OCI-LY1 (cell line): Measurements from ENCODE around the gene FBXW11.

Experiments
- CTCF ChIP-seq: fragments of 200-600 bp; sonication (generic), shearing (Covaris generic); IDR thresholded peaks from 2 replicates; pipeline ENCODE4 v1.5.1; 2017; ENCODE audit warnings: mild to moderate bottlenecking, antibody characterized with exemption, low read length, moderate library complexity, mixed read lengths
- EZH2 ChIP-seq: fragments of 200-600 bp; sonication (generic), shearing (Covaris generic); IDR thresholded peaks from 2 replicates; pipeline ENCODE4 v1.8.0; 2017; ENCODE audit warnings: borderline replicate concordance, mixed run types, mild to moderate bottlenecking, antibody characterized with exemption, low read length, moderate library complexity, mixed read lengths

DNA sequence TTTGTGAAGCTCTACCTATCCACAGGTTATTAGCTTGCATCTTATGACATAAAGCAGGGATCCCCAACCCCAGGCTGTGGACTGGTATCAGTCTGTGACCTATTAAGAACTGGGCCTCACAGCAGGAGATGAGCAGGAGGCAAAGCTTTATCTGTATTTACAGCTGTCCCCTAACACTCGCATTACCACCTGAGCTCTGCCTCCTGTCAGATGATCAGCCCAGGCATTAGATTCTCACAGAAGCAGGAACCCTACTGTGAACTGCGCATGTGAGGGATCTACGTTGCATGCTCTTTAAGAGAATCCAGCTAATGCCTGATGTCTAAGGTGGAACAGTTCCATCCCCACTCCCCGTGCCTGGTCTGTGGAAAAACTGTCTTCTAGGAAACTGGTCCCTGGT lies 19.7 kb downstream of the FBXW11 start:
- TF ChIP-seq CTCF (no peak), EZH2 (no peak)
